Activated CD4-positive, alpha-beta T cell treated with anti-CD3 and anti-CD28 coated beads, Interleukin-2, amount 50 U/mL, for 24 hours (primary cell): ENCODE data around the gene ABHD2.

Experiments
- DNase-seq, 2 donors: peaks; one replicate each; pipeline ENCODE4 v3.0.0-alpha.2; 2020; ENCODE audit warnings: low read depth in 1 of 2, low spot score in 1 of 2

Gene ABHD2

DNA sequence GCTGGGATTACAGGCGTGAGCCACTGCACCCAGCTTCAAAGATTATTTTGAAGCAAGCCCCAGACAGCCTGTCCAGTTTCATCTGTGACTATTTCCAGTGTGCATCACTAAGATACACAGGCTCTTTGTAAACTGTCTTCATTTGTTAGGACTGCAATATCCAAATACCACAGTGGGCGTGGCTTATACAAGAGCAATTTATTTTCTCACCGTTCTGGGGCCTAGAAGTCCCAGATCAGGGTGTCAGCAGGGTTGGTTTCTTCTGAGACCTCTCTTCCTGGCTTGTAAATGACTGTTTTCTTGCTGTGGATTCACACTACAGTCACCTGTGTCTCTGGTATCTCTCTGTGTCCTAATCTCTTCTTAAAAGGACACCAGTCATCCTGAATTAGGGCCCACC is 73.4 kb downstream of the ABHD2 start:
- no peak for DNase-seq

DNA sequence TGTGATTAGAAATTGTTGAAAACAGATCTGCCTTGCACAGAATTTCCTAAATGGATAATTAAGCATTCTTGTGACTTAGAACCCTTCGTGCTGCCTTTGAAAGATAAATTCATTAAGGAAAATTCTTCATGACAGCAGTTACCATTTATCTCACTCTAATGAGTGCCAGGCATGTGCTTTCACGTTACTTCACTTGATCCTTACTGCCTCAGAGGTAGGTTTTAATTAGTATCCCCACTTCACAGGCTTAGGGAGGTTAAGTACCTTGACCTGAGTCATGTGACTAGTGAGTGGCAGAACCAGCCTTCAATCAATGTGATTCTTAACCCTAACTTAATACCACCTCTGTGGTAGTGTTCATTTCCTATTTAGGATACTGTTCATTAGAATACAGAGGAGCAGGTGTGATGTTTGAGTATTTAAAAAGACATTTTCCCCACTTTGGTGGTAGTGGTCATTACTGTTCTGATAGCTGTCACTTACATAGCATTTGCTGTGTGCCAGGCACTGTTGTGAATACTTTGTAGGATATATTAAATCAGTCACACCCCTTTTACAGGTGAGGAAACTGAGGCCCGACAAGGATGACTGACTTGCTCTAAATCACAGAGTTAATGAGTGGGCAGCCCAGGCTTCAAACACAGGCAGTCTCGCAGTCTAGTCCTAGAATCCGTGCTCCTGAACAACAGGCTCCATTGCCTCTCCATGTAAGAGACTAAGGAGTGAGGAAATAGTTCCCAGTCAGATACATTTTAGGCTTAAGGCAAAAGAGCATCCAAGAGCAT is 75.2 kb downstream of the ABHD2 start:
- DNase-seq, result no peak

DNA sequence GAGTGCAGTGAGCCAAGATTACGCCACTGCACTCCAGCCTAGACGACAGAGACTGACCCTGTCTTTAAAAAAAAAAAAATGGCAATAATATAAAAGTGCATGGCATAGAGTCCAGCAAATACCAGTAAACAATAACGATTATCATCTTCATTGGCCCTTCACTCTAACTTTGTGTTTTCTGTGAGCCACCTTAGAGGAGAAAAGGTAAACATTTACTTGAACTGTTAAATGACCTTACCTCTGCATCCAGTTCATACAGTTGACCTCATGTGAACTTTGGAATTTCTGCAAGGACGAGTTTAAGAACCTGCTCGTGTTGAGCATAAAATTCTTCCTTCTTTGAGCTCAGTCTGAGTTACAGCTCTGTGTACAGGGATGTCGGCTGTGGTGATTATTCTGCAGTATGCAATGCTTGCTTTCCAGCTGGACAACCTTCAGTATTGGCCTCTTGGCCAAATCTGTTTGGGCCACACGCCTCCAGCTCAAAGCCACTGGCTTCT is 76.5 kb downstream of the ABHD2 start:
- no peak for DNase-seq

DNA sequence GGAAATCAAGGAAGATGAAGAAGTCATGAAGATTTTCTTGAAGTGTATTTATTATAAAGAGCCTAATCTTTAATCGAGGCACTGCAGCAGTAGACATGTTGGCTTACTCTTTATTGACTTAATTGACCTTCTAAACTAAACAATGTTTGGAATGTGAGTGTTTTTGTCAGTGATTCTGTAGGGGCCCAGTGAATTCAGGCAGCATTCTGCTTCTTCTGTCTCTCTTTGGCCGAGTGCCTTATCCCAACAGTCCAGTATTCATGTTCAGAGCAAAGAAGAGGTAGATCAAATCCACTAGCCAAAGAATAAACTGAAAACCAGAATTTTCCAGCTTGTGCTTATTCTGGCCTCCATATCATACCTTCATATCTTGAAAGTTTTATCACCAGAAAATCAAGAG is 77.4 kb downstream of the ABHD2 start:
- DNase-seq, result no peak

DNA sequence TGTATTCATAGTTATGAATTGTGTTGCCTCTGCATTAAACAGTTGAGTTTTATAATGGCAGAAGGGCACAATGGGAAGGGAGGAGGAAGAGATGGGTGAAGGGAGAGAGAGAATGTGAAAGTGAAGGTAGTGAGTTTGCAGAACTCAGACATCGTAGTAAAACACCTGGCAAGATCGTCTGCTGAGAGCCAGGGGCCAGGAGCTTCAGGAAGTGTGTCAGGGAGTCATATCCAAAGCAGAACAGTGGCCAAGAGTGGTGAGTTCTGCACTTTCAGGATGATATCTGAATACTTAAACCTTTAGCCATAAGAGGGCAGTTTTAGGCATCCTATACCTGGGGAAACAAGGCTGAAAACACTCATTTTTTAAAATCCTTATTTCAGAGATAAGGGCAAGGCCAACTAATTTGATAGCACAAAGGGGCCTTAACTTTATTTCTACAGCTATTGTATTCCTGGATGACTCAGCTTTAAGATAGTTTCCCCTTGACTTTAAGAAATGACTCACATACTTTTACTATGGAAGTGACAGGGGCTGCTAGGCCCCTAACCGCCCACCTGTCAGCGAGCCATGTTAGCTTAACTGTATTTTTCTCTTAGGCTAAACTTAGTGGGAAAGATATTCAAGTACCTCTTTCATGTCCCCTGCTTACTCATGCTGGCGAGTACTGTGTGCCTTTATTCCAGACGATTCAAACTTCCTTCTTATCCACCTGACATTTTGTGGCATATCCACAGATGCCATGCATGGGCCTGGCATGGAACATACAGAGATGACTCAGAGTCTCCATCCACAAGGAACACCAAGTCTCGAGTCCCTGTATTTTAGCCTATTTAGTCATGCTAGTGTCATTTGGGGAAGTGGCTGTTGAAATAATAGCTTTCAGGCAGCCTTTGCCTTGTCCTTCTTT is 79.3 kb downstream of the ABHD2 start:
- DNase-seq, result peak; percentile 39 to 68

DNA sequence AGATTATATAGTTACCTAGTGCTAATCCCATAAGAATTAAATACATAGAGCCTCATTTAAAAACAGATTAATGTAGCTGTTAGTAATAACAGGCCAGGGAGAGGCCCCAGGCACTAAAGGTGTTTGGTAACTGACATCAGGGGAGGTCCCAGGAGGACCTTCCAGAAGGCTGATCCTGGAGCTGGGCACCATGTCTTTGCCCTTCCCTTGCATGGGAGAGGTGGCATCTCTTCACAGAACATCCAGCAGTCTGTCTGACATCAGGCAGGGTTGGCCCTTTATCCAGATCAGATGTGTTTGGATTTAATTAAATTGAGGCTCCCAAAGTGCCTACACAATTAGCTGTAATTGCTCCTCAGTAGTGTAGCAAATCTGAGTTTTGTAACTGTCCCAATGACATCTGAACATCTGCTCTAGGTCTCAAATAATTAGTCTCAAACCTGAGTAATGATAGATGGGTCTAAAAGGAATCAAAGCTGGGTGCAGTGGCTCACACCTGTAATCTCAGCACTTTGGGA is 80.1 kb downstream of the ABHD2 start:
- no peak for DNase-seq

DNA sequence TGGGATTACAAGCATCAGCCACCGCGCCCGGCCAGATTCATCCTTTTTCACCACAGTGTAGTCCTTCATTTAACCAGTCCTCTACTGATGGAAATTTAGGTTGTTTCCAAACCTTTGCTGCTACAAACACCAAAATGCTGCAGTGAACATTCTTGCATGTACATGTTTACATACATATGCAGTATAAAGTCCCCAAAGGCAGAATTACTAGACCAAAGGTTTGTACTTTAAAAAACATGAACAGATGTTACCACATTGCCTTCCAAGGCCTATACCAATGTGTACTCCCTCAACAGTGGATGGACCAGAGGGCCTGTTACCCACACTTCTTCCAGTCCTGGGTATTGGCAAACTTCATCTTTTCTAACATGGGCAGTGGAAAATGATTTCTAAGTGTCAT is 82.1 kb downstream of the ABHD2 start:
- no peak for DNase-seq

DNA sequence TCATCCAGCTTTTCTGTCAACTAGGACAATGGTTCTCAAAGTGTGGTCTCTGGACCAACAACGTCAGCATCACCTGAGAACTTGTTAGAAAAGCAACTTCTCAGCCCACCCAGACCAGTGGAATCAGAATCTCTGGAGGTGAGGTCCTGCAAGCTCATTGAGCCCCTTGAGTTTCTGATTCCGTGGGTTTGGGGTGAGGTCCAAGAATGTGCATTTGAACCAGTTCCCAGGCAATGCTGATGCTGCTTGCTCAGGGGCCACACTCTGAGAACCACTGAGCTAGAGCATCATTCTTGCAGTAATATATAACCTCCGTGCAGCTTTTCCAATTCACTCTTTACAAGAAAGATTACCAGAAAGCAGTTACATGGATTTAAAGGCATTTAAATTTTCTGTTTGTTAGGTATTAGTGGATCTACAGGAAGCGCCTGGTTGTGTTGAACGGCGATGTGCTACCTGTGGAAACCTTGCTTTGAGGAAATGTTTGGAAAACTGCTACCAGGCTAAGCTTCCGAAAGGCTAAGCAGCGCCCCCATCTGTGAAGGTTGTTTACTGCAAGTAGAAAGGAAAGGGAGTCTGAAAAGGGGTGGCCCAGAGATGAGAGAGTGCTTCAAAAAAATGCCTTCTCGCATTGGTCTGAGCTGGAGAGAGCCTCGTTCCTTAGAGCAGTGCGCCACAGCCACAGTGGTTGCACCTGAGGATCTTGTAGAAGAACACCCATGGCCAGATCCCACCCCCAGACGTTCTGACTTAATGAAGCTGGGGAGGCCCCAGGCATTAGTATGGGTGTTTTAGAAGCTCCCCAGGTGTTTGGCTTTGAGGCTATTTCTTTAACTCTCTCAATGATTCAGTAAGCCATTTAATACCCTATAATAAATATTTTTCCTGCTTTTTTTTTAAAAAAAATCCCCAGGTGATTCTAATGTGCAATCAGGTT is 83.1 kb downstream of the ABHD2 start:
- no peak for DNase-seq

DNA sequence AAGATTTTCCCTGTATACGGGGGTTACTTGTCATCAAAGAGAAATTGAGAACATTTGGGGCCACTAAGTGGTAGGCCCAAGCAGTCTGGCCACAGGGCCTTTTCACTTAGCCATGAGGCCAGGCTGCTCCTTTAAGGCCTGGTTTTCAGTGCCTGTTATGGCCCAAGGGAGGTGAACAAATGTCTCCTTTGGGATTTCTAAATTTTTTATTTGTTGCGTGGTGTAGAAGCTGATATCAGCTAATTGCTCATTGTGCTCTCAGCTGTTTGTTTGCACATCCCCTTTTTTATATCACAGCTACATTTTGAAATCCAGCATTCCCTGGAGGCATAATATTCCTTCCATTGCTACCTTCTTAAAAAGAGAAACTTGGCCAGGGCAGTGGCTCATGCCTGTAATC is 84.7 kb downstream of the ABHD2 start:
- no peak for DNase-seq

DNA sequence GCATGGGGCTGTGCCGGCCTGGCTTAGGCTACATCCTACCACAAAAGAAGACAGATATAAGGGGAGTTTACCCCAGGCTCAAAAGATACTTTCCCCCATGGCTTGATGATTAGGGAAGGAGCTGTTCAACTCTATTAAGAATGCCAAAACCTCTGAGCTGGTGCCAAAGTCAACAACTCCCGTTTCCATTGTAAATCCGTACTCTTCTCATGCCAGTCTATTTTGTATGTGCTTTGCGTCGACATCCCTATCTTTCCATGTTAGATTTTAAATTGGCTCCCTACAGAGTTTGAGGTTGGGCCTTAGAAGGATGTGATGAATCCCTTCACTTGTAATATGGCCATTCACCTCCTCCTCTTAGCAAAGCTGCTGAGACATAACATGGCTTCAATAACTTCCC is 86.2 kb downstream of the ABHD2 start:
- no peak for DNase-seq

DNA sequence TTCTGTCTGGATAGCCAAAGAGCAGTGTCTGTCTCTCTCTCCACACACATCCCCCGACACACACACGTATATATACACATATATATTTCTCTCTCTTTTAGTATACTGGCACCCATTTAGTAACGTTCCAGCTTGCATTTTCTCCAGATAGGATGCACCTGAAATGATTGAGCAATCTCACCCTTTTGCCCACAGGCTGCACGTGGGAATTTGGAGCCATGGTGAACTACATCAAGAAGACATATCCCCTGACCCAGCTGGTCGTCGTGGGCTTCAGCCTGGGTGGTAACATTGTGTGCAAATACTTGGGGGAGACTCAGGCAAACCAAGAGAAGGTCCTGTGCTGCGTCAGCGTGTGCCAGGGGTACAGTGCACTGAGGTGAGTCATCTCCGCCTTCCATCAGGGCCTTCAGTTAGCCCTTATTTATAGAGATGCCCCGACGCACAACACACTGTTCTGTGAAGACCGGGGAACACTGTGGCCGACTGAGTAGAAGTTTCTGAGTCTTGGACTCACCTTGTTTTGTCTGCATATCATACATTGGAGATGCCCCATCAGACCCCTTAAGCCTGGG is 87.4 kb downstream of the ABHD2 start:
- DNase-seq, result no peak

DNA sequence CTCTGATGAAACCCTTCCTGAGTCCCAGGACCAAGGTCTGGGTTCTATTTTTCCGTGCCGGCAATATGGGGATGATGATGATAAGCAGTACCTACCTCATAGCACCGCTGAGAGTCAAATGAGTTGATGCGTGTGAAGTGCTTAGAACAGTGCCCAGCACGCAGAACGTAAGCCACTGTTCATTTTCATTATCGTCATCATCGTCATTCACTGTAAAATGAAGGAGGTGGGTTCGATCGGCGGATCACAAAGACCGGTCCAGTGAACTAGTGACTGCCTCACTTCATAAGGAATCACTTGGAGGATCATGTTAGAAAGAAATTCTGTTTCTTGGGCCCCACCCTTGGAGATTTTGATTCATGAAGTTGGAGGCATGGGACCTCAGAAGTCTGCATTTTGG is 88.9 kb downstream of the ABHD2 start:
- DNase-seq, result no peak

DNA sequence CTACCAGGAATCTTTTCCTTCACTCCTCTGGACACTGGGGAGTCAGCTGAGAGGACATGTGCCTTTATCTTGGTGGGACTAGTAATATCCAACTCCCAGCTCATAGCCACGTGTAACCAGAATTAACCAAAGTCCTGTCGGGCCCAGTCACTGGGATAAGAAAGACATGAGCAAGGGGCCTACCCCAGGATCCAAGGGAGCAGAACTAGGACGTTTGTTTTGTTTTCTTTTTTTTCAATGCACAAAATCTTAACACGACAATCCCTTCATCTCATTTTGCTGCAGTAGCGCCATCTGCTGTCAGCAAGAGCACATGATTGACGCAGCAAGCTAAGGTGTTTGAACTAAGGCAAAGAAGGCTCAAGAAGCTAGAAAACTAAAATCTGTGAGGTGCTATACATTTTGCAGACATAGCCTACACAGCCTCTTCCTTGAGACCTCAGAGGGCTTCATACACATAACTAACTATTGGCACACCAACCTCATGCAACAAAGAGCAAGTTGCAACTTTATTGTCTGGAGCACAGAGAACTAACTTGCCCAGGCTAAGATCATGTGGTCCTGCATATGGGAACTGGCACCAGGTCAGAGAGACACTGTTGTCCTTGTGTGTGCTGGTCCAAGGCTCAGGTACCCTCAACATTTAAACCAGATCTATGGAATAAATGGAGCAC is 89.5 kb downstream of the ABHD2 start:
- DNase-seq, result peak in 1 of 2 donors; percentile 66

DNA sequence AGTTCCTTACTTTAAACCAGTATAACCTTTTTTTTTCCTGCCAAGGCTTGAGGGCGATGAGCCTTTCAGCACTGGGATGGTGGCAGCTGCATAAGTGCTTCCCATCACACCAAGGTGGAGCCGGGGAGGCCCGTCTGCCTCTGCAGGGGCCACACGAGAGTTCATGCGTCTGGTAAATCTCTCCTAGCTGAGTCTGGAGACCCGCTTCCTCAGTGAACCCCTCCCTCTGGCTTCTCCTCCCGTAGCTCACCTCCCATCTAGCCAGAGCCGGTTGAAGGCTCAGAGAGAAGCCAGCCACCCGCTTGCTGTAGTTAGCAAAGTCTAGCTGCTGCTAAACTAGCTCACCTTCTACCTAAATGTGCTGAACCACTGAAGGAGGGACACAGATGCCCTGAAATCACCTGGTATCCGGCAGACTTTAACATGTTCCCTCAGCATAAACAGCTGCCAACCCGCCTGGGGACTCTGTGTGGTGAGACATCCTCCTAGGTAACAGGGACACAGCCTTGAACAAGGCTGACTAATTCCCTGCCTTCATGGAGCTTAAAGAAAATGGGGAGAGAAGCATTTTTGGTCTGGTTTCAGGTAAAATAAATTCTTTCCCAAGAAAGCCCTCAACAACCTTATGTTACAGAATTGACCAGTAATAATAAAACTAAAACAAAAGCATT is 90.2 kb downstream of the ABHD2 start:
- no peak for DNase-seq

DNA sequence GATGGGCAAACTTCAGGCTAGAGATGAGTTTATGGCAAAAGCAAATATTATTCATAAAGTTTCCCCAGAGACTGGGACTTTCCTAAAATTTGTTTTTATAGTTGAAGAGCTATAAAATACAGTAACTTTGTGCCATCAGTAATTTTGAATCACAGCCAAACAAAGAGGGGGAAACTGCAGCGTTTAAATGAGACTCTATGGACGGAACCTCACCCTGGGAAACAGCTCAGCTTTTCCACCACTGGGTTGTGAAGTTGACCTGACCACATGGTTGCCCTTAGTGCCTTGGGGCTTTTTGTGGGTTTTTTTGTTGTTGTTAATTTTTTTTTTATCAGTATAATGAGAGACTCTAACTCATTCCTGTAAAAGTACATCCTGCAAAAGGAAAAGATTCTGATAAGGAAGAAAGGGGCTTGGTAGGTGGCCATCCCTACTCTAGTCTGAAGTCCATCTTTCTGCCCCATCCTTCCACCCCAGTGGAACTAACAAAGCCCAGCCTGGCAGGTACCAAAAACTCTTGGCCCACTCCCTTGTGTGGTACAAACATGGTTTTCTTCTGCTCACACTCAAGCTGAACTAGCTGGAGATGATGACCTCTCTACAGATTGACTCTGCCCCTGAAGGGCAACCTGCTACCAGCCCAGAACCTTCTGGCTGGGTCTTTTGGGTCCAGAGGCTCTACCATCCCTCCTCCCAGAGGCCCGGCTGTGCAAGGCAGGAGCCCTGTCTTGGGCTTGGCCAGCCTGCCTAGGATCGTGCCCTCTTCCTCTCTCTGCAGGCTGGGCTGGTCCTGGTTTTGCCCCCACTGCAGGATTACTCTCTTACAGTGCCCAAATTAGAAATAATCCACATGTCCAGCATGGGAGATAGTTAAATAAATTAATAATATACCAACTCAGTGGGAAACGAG is 92.0 kb downstream of the ABHD2 start:
- DNase-seq, result peak in 1 of 2 donors; percentile 58

DNA sequence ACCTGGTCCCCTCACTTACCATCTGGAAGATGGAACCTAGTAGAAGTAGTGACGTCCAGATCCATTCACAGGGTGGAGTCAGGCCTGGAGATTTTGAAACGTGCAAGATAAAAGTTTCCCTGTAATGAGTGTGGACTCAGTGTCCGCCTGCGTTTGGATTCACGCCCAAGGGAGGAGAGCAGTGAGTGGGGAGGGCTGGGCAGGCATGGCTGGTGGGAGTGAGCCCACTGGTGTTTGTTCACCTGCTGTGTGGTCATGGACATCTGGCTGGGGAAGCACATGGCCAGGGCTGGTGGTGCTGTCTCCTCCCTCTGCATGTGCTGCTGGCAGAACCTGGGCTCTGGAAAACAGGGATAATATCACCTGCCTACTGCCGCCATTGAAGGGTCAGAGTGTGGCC is 96.1 kb downstream of the ABHD2 start:
- no peak for DNase-seq

DNA sequence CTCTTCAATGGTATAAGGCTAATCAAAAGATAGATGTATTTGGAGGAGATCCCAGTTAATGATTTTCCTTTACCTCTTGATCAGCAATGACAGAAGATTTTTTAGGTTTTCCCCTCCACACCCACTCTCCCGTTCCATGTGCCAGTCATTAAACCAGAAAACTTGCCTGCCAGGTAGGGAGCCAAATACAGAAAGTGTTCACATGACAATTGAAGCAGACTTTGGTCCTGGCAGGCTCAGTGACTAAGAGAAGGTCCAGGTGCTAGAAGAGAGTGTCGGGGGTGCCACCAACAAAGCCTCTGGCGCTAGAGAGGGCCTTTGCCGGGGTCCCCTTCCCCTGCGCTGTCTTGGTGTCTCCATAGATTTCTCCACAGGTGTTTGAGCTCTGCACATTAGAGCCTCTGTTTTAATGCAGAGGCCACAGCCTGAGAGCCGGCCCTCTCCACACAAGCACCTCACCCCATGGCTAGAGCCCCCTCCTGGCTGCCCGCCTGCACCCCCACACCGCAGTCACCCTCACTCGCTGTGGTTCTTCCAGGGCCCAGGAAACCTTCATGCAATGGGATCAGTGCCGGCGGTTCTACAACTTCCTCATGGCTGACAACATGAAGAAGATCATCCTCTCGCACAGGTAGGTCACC is 96.8 kb downstream of the ABHD2 start:
- DNase-seq, result no peak

DNA sequence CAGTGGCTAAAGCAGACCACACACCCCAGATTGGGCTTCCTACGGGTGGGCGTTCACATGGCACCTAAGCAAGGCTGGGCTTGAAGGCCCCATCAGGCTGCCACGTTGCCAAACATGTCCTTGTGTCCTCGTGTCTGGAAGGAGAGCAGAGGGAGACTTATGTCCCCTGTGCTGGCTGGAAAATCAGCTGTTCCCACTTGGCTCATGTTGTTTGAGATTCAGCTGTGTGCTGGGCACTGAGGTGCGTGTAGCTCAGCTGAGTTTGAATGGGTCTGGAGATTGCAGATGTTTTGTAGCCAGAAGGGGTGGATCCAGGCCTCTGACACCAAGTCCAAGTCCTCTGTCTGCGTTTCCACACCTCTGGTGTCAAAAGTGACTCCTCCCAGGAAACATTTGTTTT is 98.5 kb downstream of the ABHD2 start:
- DNase-seq, result no peak
